ENCODE measurements around the gene CPLANE1.
"Not testable (repeated sequence)": the region's sequence is repeated elsewhere in the genome, so short reads cannot be mapped to it uniquely, and the experiment has no call there.

Gene CPLANE1

DNA sequence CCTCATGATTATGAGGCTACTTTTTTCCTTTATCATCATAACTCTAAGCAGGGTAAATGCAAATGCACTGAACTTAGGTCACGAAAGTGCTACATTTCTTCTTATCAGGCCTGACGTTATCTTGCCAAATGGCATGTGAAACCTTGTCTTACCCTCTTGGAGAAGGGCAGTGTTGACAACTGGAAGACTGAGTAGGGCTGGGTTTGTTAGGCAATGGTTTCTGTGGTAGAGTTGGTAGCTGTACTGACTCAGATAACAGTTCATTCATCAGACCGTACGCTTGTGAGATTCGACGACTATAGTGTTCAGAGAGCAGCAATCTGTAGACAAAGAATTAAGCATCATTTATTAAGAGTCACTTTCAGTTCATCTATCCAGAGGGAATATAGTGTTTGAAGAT lies 127.7 kb downstream of the CPLANE1 start:
- H3K27ac ChIP-seq (ENCODE audit: low read depth, low read length) = no peak overlapping the region
- H3K4me1 ChIP-seq (ENCODE audit: control insufficient read depth, insufficient read depth, low read length) = no peaks in the 10 kb centered on the region
- H3K36me3 ChIP-seq (ENCODE audit: control insufficient read depth, insufficient read depth, low read length) = no peaks in the 10 kb centered on the region; the same call in 1 of the 2 replicates
- H3K9ac ChIP-seq (ENCODE audit: low read depth, low read length) = no peak overlapping the region
- no peaks in the 10 kb centered on the region for H3K27me3 ChIP-seq (ENCODE audit: control insufficient read depth, insufficient read depth, low read length)
- H3K4me3 ChIP-seq (ENCODE audit: low read depth, low read length) = no peak overlapping the region
- H3K9me3 ChIP-seq (ENCODE audit: control insufficient read depth, insufficient read depth, low read length) = no peaks in the 10 kb centered on the region

DNA sequence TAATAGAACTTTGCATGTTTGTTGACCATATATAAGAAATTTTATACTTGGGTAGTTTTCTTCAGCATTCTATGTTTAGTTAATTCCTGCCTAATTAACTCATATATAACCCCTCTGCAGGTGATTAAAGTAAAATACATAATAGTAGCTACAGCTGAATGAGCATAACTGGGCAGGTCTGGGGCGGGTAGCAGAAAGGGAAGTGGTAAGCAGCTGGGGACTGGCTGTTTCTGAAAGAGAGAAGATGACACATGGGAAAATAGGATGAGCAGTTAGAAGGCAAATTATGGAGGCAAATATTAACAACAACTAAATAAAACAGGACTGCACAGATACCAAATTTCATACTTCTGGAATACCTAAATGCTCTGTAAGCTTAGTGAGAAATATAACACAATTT lies 128.1 kb downstream of the CPLANE1 start:
- H3K27ac ChIP-seq (ENCODE audit: low read depth, low read length) = no peak overlapping the region
- no peak overlapping the region for H3K9ac ChIP-seq (ENCODE audit: low read depth, low read length)
- H3K9me3 ChIP-seq (ENCODE audit: control insufficient read depth, insufficient read depth, low read length) = no peaks in the 10 kb centered on the region
- no peak overlapping the region for H3K4me3 ChIP-seq (ENCODE audit: low read depth, low read length)
- H3K27me3 ChIP-seq (ENCODE audit: control insufficient read depth, insufficient read depth, low read length) = no peaks in the 10 kb centered on the region
- H3K4me1 ChIP-seq (ENCODE audit: control insufficient read depth, insufficient read depth, low read length) = no peaks in the 10 kb centered on the region
- H3K36me3 ChIP-seq (ENCODE audit: control insufficient read depth, insufficient read depth, low read length) = no peaks in the 10 kb centered on the region; the same call in 1 of the 2 replicates

DNA sequence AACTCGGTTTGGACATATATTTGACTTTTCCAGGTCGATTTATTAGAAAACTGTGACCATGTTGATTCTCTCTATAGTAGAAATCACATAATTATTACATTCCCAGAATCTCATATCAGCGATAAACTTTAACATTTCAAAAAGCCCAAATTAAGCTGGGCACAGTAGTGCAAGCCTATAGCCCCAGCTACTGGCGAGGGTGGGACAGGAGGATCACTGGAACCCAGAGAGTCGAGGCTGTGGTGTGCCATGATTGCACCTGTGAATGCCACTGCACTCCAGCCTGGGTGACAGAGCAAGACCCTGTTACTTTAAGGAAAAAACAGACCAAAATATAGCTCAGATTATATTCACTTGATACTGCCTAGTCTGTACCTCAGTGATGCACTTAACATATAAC lies 128.9 kb downstream of the CPLANE1 start:
- H3K4me3 ChIP-seq (ENCODE audit: low read depth, low read length) = no peak overlapping the region
- no peaks in the 10 kb centered on the region; the same call in 1 of the 2 replicates for H3K36me3 ChIP-seq (ENCODE audit: control insufficient read depth, insufficient read depth, low read length)
- no peak overlapping the region for H3K9ac ChIP-seq (ENCODE audit: low read depth, low read length)
- H3K27me3 ChIP-seq (ENCODE audit: control insufficient read depth, insufficient read depth, low read length) = no peaks in the 10 kb centered on the region
- no peaks in the 10 kb centered on the region for H3K4me1 ChIP-seq (ENCODE audit: control insufficient read depth, insufficient read depth, low read length)
- H3K9me3 ChIP-seq (ENCODE audit: control insufficient read depth, insufficient read depth, low read length) = no peaks in the 10 kb centered on the region
- H3K27ac ChIP-seq (ENCODE audit: low read depth, low read length) = no peak overlapping the region

DNA sequence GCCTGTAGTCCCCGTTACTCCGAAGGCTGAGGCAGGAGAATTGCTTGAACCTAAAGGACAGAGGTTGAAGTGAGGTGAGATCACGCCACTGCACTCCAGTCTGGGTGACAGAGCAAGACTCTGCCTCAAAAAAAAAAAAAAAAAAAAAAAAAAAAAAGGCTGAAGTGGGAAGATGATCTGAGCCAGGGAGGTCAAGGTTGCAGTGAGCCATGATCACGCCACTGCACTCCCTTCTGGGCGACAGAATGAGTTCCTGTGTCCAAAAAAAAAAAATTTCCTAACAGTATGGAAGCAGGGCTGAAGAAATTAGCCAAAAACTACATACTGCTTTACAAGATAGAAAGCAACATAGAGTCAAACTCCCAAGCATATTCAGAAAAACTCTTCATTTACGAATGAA lies 132.8 kb downstream of the CPLANE1 start:
- no peaks in the 10 kb centered on the region for H3K9me3 ChIP-seq (ENCODE audit: control insufficient read depth, insufficient read depth, low read length)
- no peaks in the 10 kb centered on the region for H3K4me1 ChIP-seq (ENCODE audit: control insufficient read depth, insufficient read depth, low read length)
- H3K4me3 ChIP-seq (ENCODE audit: low read depth, low read length) = no peak overlapping the region
- H3K27ac ChIP-seq (ENCODE audit: low read depth, low read length) = no peak overlapping the region
- H3K9ac ChIP-seq (ENCODE audit: low read depth, low read length) = no peak overlapping the region
- H3K27me3 ChIP-seq (ENCODE audit: control insufficient read depth, insufficient read depth, low read length) = no peaks in the 10 kb centered on the region
- peaks cover 4% of the 10 kb centered on the region for H3K36me3 ChIP-seq (ENCODE audit: control insufficient read depth, insufficient read depth, low read length)

DNA sequence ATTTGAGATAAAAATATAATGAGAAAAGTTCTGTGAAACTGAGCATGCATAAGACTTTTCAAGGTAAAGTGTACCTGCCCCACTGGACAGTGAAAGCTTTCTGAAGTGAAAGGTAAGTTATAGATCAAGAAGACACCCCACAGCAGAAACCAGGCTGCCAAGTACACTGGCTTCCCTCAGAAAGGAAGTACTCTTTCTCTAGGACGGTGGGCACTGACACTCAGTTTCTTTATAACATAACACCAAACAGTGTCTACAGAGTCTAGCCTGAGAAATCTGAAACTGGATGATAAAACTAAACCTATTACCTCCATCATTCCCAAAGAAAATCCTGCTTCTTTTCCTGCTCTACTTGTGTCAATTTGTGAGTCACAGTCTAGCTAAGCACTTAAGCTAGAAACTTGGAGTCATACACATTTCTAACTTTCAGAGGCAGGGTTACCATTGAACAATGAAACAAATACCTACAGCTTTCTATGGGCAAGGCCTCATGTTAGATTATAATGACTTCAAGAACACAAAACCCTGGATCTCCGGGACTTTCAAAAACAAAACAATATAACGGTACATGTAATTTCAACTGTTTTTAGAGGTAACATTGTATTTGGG lies 136.7 kb downstream of the CPLANE1 start:
- no peaks in the 10 kb centered on the region for H3K9me3 ChIP-seq (ENCODE audit: control insufficient read depth, insufficient read depth, low read length)
- H3K27me3 ChIP-seq (ENCODE audit: control insufficient read depth, insufficient read depth, low read length) = no peaks in the 10 kb centered on the region
- H3K27ac ChIP-seq (ENCODE audit: low read depth, low read length) = no peak overlapping the region
- no peaks in the 10 kb centered on the region for H3K4me1 ChIP-seq (ENCODE audit: control insufficient read depth, insufficient read depth, low read length)
- no peak overlapping the region for H3K4me3 ChIP-seq (ENCODE audit: low read depth, low read length)
- H3K36me3 ChIP-seq (ENCODE audit: control insufficient read depth, insufficient read depth, low read length) = peaks cover 4% of the 10 kb centered on the region
- no peak overlapping the region for H3K9ac ChIP-seq (ENCODE audit: low read depth, low read length)

DNA sequence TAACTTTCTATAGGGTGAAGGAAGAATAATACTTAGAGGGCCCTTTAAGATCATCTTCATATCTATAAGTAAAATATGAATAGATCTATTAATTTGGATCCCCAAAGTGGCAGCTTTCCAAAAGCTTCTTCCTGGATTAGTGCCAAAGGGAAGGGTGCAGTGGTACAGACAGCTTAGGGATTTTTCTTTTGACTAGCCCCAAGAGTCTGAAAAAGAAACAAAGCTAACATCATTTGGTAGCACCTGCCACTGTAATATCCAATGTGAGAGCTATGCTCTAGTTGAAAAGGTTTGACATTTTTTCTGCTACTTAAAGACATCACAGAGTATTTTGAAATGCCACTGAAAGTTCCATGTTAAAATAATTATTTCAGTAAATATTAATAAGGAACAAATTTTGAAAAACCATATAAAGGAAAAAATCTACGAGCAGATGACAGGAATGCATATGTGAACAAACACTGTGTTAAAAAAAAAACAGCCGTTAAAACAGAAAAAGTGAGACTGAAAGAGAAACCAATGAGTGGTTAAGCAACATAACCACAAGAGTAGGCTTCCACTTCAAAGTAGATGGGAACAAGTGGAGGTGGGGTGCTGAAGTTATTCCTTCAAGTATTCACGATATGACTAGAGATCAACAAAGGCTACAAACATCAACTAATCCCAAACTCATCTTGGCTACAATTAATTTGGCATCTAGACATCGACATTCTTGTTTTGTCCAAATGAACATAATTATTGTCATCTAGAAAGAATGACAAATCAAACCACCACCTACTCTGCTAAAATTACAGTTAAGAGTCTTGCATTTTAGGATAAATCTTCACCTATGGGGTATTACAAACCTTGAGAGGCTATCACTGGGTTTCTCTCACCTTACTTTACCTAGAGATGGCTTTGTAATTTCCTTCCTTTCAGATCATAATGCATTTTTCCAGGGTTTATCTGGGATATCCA lies 137.5 kb downstream of the CPLANE1 start:
- H3K9ac ChIP-seq (ENCODE audit: low read depth, low read length) = no peak overlapping the region
- peaks cover 4% of the 10 kb centered on the region for H3K36me3 ChIP-seq (ENCODE audit: control insufficient read depth, insufficient read depth, low read length)
- H3K9me3 ChIP-seq (ENCODE audit: control insufficient read depth, insufficient read depth, low read length) = no peaks in the 10 kb centered on the region
- no peak overlapping the region for H3K4me3 ChIP-seq (ENCODE audit: low read depth, low read length)
- no peaks in the 10 kb centered on the region for H3K27me3 ChIP-seq (ENCODE audit: control insufficient read depth, insufficient read depth, low read length)
- H3K4me1 ChIP-seq (ENCODE audit: control insufficient read depth, insufficient read depth, low read length) = no peaks in the 10 kb centered on the region
- no peak overlapping the region for H3K27ac ChIP-seq (ENCODE audit: low read depth, low read length)

DNA sequence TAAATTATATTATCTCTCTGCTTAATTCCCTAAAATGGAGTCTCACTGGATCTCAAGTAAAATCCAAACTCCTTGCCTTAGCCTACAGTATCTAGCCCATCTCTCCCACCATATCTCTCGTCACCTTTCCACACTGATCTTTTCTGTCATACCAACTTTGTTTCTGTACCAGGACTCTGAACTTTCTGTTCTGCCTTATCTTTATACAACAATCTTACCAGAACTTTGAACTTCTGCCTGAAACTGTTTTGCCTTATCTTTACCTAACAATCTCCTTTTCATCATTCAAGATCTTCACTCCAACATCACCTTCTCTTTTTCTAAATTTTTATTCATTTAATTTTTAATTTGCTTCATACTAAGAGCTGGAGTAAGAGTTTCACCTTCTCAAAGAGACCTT lies 139.0 kb downstream of the CPLANE1 start:
- H3K27me3 ChIP-seq (ENCODE audit: control insufficient read depth, insufficient read depth, low read length) = no peaks in the 10 kb centered on the region
- H3K9ac ChIP-seq (ENCODE audit: low read depth, low read length) = no peak overlapping the region

DNA sequence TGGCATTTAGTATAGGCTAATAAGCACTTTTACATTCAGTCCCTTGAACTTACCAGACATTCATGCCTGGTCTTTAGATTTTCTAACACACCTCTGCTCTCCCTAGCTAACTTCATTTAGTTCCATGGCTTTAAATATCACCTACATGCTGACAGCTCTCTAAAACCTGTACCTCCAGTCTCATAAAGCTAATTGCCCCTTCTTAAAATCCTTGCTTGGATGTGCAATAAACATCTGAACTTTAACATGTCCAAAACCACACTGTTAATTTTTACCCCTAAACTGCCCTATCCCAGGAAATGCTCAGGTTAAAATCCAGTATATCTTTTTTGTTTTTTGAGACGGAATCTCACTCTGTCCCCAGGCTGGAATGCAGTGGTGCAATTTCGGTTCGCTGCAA lies 139.8 kb downstream of the CPLANE1 start:
- Histone ChIP-seq H3K36me3 (ENCODE audit: control insufficient read depth, insufficient read depth, low read length) (peaks cover 2% of the 10 kb centered on the region), H3K9ac (ENCODE audit: low read depth, low read length) (no peak overlapping the region), H3K27ac (ENCODE audit: low read depth, low read length) (no peak overlapping the region), H3K9me3 (ENCODE audit: control insufficient read depth, insufficient read depth, low read length) (no peaks in the 10 kb centered on the region), H3K4me3 (ENCODE audit: low read depth, low read length) (no peak overlapping the region), H3K4me1 (ENCODE audit: control insufficient read depth, insufficient read depth, low read length) (no peaks in the 10 kb centered on the region), H3K27me3 (ENCODE audit: control insufficient read depth, insufficient read depth, low read length) (no peaks in the 10 kb centered on the region)

More for the DNA sequence above, 139.0 kb downstream of the CPLANE1 start:
- no peak overlapping the region for H3K27ac ChIP-seq (ENCODE audit: low read depth, low read length)
- no peaks in the 10 kb centered on the region for H3K4me1 ChIP-seq (ENCODE audit: control insufficient read depth, insufficient read depth, low read length)
- H3K36me3 ChIP-seq (ENCODE audit: control insufficient read depth, insufficient read depth, low read length) = peaks cover 4% of the 10 kb centered on the region
- no peak overlapping the region for H3K4me3 ChIP-seq (ENCODE audit: low read depth, low read length)
- H3K9me3 ChIP-seq (ENCODE audit: control insufficient read depth, insufficient read depth, low read length) = no peaks in the 10 kb centered on the region

DNA sequence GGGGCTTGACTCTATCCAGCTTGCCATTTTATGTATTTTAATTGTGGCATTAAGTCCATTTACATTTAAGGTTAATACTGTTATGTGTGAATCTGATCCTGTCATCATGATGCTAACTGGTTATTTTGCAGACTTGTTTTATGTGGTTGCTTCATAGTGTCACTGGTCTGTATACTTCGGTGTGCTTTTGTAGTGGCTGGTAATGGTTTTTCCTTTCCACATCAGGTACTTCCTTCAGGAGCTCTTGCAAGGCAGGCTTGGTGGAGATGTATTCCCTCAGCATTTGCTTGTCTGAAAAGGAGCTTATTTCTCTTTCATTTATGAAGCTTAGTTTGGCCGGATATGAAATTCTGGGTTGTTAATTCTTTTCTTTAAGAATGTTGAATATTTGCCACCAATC lies 145.9 kb downstream of the CPLANE1 start:
- Histone ChIP-seq H3K4me3 (ENCODE audit: low read depth, low read length) (no peak overlapping the region), H3K27ac (ENCODE audit: low read depth, low read length) (no peak overlapping the region), H3K36me3 (ENCODE audit: control insufficient read depth, insufficient read depth, low read length) (no peaks in the 10 kb centered on the region; the same call in 1 of the 2 replicates), H3K9me3 (ENCODE audit: control insufficient read depth, insufficient read depth, low read length) (peaks cover 7% of the 10 kb centered on the region; the same call in 1 of the 2 replicates), H3K4me1 (ENCODE audit: control insufficient read depth, insufficient read depth, low read length) (no peaks in the 10 kb centered on the region), H3K9ac (ENCODE audit: low read depth, low read length) (no peak overlapping the region), H3K27me3 (ENCODE audit: control insufficient read depth, insufficient read depth, low read length) (no peaks in the 10 kb centered on the region)

DNA sequence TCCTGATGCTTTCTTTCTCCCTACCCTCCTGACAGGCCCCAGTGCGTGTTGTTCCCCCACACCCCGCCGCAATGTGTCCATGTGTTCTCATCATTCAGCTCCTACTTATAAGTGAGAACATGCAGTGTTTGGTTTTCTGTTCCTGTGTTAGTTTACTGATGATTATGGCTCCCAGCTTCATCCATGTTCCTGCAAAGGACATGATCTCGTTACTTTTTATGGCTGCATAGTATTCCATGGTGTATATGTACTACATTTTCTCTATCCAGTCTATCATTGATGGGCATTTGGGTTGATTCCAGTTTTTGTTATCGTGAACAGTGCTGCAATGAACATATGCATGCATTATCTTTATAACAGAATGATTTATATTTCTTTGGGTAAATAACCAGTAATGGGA lies 149.9 kb downstream of the CPLANE1 start:
- H3K4me3 ChIP-seq (ENCODE audit: low read depth, low read length); H3K4me1 ChIP-seq (ENCODE audit: control insufficient read depth, insufficient read depth, low read length); H3K9me3 ChIP-seq (ENCODE audit: control insufficient read depth, insufficient read depth, low read length); H3K36me3 ChIP-seq (ENCODE audit: control insufficient read depth, insufficient read depth, low read length); H3K9ac ChIP-seq (ENCODE audit: low read depth, low read length); H3K27ac ChIP-seq (ENCODE audit: low read depth, low read length); H3K27me3 ChIP-seq (ENCODE audit: control insufficient read depth, insufficient read depth, low read length): not testable (repeated sequence)

DNA sequence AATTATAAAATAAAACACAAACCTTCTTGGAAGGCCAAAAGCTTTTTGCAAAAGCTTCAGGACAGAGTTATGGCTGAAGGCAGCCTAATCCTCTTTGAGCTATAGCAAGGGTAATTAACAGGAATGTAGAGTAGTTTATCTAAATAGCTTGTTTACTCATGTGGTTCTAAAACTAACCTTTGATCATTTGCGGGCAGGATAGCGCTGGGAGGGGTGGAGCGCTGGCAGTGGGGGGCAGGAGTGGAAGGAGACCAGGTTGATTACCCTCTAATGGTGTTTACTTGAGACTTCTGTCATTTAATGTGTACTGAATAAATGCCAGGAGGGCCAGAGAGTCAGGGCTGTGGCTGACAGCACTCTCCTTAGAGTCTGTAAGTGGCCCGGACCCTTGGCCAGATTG lies 155.4 kb downstream of the CPLANE1 start:
- H3K36me3 ChIP-seq (ENCODE audit: control insufficient read depth, insufficient read depth, low read length); H3K9ac ChIP-seq (ENCODE audit: low read depth, low read length); H3K4me1 ChIP-seq (ENCODE audit: control insufficient read depth, insufficient read depth, low read length); H3K9me3 ChIP-seq (ENCODE audit: control insufficient read depth, insufficient read depth, low read length); H3K27ac ChIP-seq (ENCODE audit: low read depth, low read length); H3K4me3 ChIP-seq (ENCODE audit: low read depth, low read length): not testable (repeated sequence)
- H3K27me3 ChIP-seq (ENCODE audit: control insufficient read depth, insufficient read depth, low read length) = peaks cover 14% of the 10 kb centered on the region
